Ovary (tissue), 9 donors: ENCODE results near the gene MRTFA. TPM values are rescaled to one million over a fixed set of nuclear protein-coding genes. Genes with fewer than 3 reads are reported as not detected.

Experiments
- DNase-seq, 5 donors: peaks; one replicate each; pipeline ENCODE4 v3.0.0-alpha.2; 2019 to 2020
- H3K27ac ChIP-seq, 2 donors: fragments of 200-600 bp; one replicate each; pipeline versions ENCODE4 v1.5.1 to v1.8.0; 2019 to 2022
- H3K27me3 ChIP-seq: fragments of 200-600 bp; one replicate; pipeline ENCODE4 v1.8.0; 2022
- H3K36me3 ChIP-seq: fragments of 200-600 bp; sonication (generic); one replicate; pipeline ENCODE4 v1.5.1; 2019
- H3K4me1 ChIP-seq: one replicate; pipeline ENCODE4 v1.8.1; 2013; ENCODE audit warnings: mild to moderate bottlenecking, moderate library complexity; ENCODE audit not compliant: insufficient read depth
- H3K4me3 ChIP-seq: fragments of 200-600 bp; sonication (generic); one replicate; pipeline ENCODE4 v1.5.1; 2017
- H3K9me3 ChIP-seq, 2 donors: fragments of 200-600 bp in 1 of 2; sonication (generic) in 1 of 2; one replicate each; pipeline versions ENCODE4 v1.5.1 to v1.8.1; 2013 to 2019; ENCODE audit warnings: mild to moderate bottlenecking in 1 of 2, moderate library complexity in 1 of 2
- CTCF ChIP-seq, 3 donors: fragments of 450-650 bp in 2 of 3; fragments of 200-600 bp in 1 of 3; IDR thresholded peaks; one replicate each; pipeline versions ENCODE4 v1.5.1 to v1.8.0; 2016 to 2022; ENCODE audit warnings: antibody characterized with exemption in 3 of 3, mild to moderate bottlenecking in 1 of 3
- EP300 ChIP-seq: sonication (generic); formaldehyde crosslinking; IDR thresholded peaks from one replicate; pipeline ENCODE4 v1.6.1; 2017; ENCODE audit warnings: antibody characterized with exemption
- POLR2A ChIP-seq: fragments of 450-650 bp; IDR thresholded peaks from one replicate; pipeline ENCODE4 v1.6.1; 2017; ENCODE audit warnings: antibody characterized with exemption, mild to moderate bottlenecking, moderate library complexity
- WGBS, 3 donors: extraction: QIAGEN DNeasy Blood & Tissue Kit in 1 of 3; methylation state at CpG; one replicate each; pipeline versions ENCODE4 v1.1.5 to v1.1.7; 2013 to 2017; 5-methylcytosine and 5-hydroxymethylcytosine counted together
- intact Hi-C, 4 donors: fragments of 100-400 bp; cut with DNase I; formaldehyde crosslinking; loops; one replicate each; pipeline versions ENCODE4 v1.11.0 to v1.15.1; 2022 to 2023
- polyA plus RNA-seq, 2 donors: library from polyadenylated mRNA; stranded (reverse); fragments of 200-250 nt in 1 of 2; fragments of 350-450 nt in 1 of 2; fragmentation: Illumina TruSeq in 1 of 2; extraction: RNeasy Lipid Tissue Mini Kit (QIAGEN cat#74804) in 1 of 2; gene quantifications; one replicate each; pipeline ENCODE4 v1.2.3, GENCODE V29; 2013 to 2014
- total RNA-seq, 7 donors: library from RNA; depleted of rRNA in 2 of 7; stranded (reverse); fragments of >200 nt in 2 of 7; fragmentation: NEBNext Ultra II Directional in 3 of 7; extraction: Animal tissue kit (Norgen Biotek cat#: 25700) in 3 of 7; gene quantifications; one replicate each; pipeline versions ENCODE4 v1.1.0 to v1.2.4, GENCODE V29; 2016 to 2023
- donor health status: DM: no; HTN: no; CAD: no; lungs with moderate emphysema.
- donor health status: DM: no; HTN: no; CAD: no.
- donor health status: Bipolar disorder and iron deficiency.
- donor health status: DM: yes; HTN: yes; CAD: no.
- donor health status: DM: no; HTN: no; CAD: no.
- donor health status: DM: yes; HTN: yes; CAD: no.

The MRTFA gene
- total and polyA plus RNA-seq, 9 donors: 15.4 to 59.7 (median 54.9) TPM

GRCh38 chr22:40472051-40472450, 164.5 kb downstream of the MRTFA start:
- no peak for TF ChIP-seq POLR2A
- no peak for TF ChIP-seq CTCF (IDR thresholded peaks at IDR 0.05)
- TF ChIP-seq EP300: no peak
- 97 to 98% (median 98%) methylated on average over 2 of the region's 2 CpGs for WGBS, 3 donors
- Histone ChIP-seq H3K4me3 (no peak overlapping the region), H3K9me3 (no peaks in the 10 kb centered on the region), H3K27me3 (no peaks in the 10 kb centered on the region), H3K4me1 (peaks cover 6% of the 10 kb centered on the region), H3K27ac (no peak overlapping the region), H3K36me3 (no peaks in the 10 kb centered on the region)
- DNase-seq: no peak
- intact Hi-C loops: no loop called here

GRCh38 chr22:40469181-40469580, 167.3 kb downstream of the MRTFA start:
- 97 to 98% (median 97%) methylated on average over 5 of the region's 5 CpGs for WGBS, 3 donors
- Histone ChIP-seq H3K9me3 (no peaks in the 10 kb centered on the region), H3K36me3 (no peaks in the 10 kb centered on the region), H3K4me1 (peaks cover 2% of the 10 kb centered on the region), H3K27ac (no peak overlapping the region), H3K4me3 (no peak overlapping the region), H3K27me3 (no peaks in the 10 kb centered on the region)
- no peak for TF ChIP-seq CTCF (IDR thresholded peaks at IDR 0.05)
- TF ChIP-seq POLR2A: no peak
- no peak for TF ChIP-seq EP300
- intact Hi-C loops: no loop called here
- DNase-seq: no peak

- no peak for DNase-seq
- no peaks in the 10 kb centered on the region for H3K36me3 ChIP-seq
- no peak overlapping the region for H3K27ac ChIP-seq
- H3K9me3 ChIP-seq: no peaks in the 10 kb centered on the region
- H3K27me3 ChIP-seq: no peaks in the 10 kb centered on the region
- TF ChIP-seq POLR2A (no peak), CTCF (IDR thresholded peaks at IDR 0.05) (no peak), EP300 (no peak)
- H3K4me1 ChIP-seq: peaks cover 2% of the 10 kb centered on the region
- no peak overlapping the region for H3K4me3 ChIP-seq
- intact Hi-C loops: no loop called here
Observed at GRCh38 chr22:40468616-40469015, 167.9 kb downstream of the MRTFA start.

- intact Hi-C loops: no loop called here
- no peaks in the 10 kb centered on the region for H3K36me3 ChIP-seq
- H3K4me1 ChIP-seq: no peaks in the 10 kb centered on the region
- WGBS, 3 donors: 96 to 98% (median 97%) methylated on average over 1 of the region's 1 CpG
- H3K9me3 ChIP-seq: no peaks in the 10 kb centered on the region
- TF ChIP-seq EP300: no peak
- TF ChIP-seq CTCF (IDR thresholded peaks at IDR 0.05): no peak
- TF ChIP-seq POLR2A: no peak
- no peaks in the 10 kb centered on the region for H3K27me3 ChIP-seq
- H3K4me3 ChIP-seq: no peak overlapping the region
- DNase-seq: no peak
- no peak overlapping the region for H3K27ac ChIP-seq
Observed at GRCh38 chr22:40466976-40467375, 169.5 kb downstream of the MRTFA start.

- 85 to 90% (median 89%) methylated on average over 5 of the region's 5 CpGs for WGBS, 3 donors
- Histone ChIP-seq H3K36me3 (no peaks in the 10 kb centered on the region), H3K27ac (no peak overlapping the region), H3K9me3 (no peaks in the 10 kb centered on the region), H3K27me3 (no peaks in the 10 kb centered on the region), H3K4me3 (no peak overlapping the region), H3K4me1 (peaks cover 2% of the 10 kb centered on the region)
- intact Hi-C loops: no loop called here
- no peak for TF ChIP-seq CTCF (IDR thresholded peaks at IDR 0.05)
- no peak for TF ChIP-seq POLR2A
- DNase-seq: no peak
Observed at GRCh38 chr22:40463683-40464082, 172.8 kb downstream of the MRTFA start.
